ENCODE data around the gene JUN. TPM values are rescaled to one million over a fixed set of nuclear protein-coding genes. Genes with fewer than 3 reads are reported as not detected.

Gene JUN
- total and polyA plus RNA-seq, 2 donors (not counting 1 experiment from before 2014, with no cell fraction given), result 94.4 to 4,074 TPM

- Mint-ChIP-seq H3K9me3 (ENCODE audit: insufficient read depth) (no peaks in the 10 kb centered on the region), H3K27ac (no peak overlapping the region), H3K27me3 (no peaks in the 10 kb centered on the region), H3K4me3 (peak overlapping the region; percentile 43), H3K4me1 (peaks cover 24% of the 10 kb centered on the region)
- Histone ChIP-seq H3K9me3 (ENCODE audit: control extremely low read depth in 1 of 3, control insufficient read depth in 2 of 3, insufficient read depth in 1 of 3, low read length in 2 of 3) (no peaks in the 10 kb centered on the region), H3K4me3 (ENCODE audit: control extremely low read depth in 1 of 5, extremely low read depth in 1 of 5, insufficient read depth in 1 of 5, low read depth in 2 of 5, low read length in 4 of 5) (peak overlapping the region in 3 of 5 experiments; percentile 98 to 99 (median 99)), H3K9ac (ENCODE audit: low read length) (peak overlapping the region; percentile 100), H3K4me1 (ENCODE audit: control insufficient read depth in 2 of 2, insufficient read depth in 2 of 2, low read length in 2 of 2) (peaks cover 12 to 23% of the 10 kb centered on the region in 2 donors), H3K27me3 (replicated peaks in 1 of 4; ENCODE audit: control extremely low read depth in 1 of 4, control insufficient read depth in 3 of 4, insufficient read depth in 4 of 4, low read length in 3 of 4) (no peaks in the 10 kb centered on the region), H4K20me1 (ENCODE audit: control insufficient read depth, insufficient read depth, low read length, poor library complexity, severe bottlenecking) (peaks cover 26% of the 10 kb centered on the region), H3K36me3 (replicated peaks in 1 of 2; ENCODE audit: control extremely low read depth in 1 of 2, control insufficient read depth in 1 of 2, extremely low read depth in 1 of 2, insufficient read depth in 2 of 2, low read length in 1 of 2) (no peaks in the 10 kb centered on the region), H3K79me2 (ENCODE audit: control insufficient read depth, insufficient read depth, low read length) (peaks cover 10% of the 10 kb centered on the region), H3K27ac (ENCODE audit: low read length in 2 of 2) (no peak overlapping the region), H3K4me2 (replicated peaks; ENCODE audit: low read depth, low read length, poor library complexity, severe bottlenecking) (peak overlapping the region; percentile 95), H2AFZ (ENCODE audit: insufficient read depth, low read depth, low read length, poor library complexity, severe bottlenecking) (no peak overlapping the region)
- DNase-seq, result peak; percentile 57
- POLR2A ChIA-PET, result no interaction called here
- TF ChIP-seq EZH2 (IDR thresholded peaks at IDR 0.05; ENCODE audit: borderline replicate concordance, insufficient read depth, low read depth, low read length, poor library complexity, severe bottlenecking), result no peak
- no peak for TF ChIP-seq CTCF (IDR thresholded peaks at IDR 0.05)
- WGBS (ENCODE audit: insufficient coverage), result no CpG with 5 or more reads among the region's 2 CpGs
- CTCF ChIA-PET, result interaction anchor here (1.0 to 7.0 kb wide), 6 partner anchors 13 to 918 kb away, joined by 3 to 69 read pairs (median 6); no protein-coding TSS in a partner anchor
- intact Hi-C loops (cut with micrococcal nuclease), result loop anchor here (5.0 kb wide), 1 partner anchor 79 kb away; the partner anchor contains the start of gene MYSM1
- ATAC-seq (ENCODE audit: low read depth), result no peak
These were observed 2.9 kb downstream of the JUN start for GRCh38 chr1:58780836-58781452.

- no peak overlapping the region for H3K9ac ChIP-seq (ENCODE audit: low read length)
- H3K4me1 ChIP-seq (ENCODE audit: control insufficient read depth in 2 of 2, insufficient read depth in 2 of 2, low read length in 2 of 2), result peaks cover 7 to 18% of the 10 kb centered on the region in 2 donors
- no peaks in the 10 kb centered on the region for H3K36me3 ChIP-seq (replicated peaks in 1 of 2; ENCODE audit: control extremely low read depth in 1 of 2, control insufficient read depth in 1 of 2, extremely low read depth in 1 of 2, insufficient read depth in 2 of 2, low read length in 1 of 2)
- H3K9me3 ChIP-seq (ENCODE audit: control extremely low read depth in 1 of 3, control insufficient read depth in 2 of 3, insufficient read depth in 1 of 3, low read length in 2 of 3), result no peaks in the 10 kb centered on the region
- no peak overlapping the region for H3K4me3 ChIP-seq (ENCODE audit: control extremely low read depth in 1 of 5, extremely low read depth in 1 of 5, insufficient read depth in 1 of 5, low read depth in 2 of 5, low read length in 4 of 5)
- H3K4me1 Mint-ChIP-seq, result peaks cover 20% of the 10 kb centered on the region
- ChIA-PET POLR2A (no interaction called here), CTCF (interaction anchor here (1.2 to 7.0 kb wide), 3 partner anchors 61 to 919 kb away, joined by 3 to 69 read pairs (median 21); no protein-coding TSS in a partner anchor)
- intact Hi-C loops (cut with micrococcal nuclease), result loop anchor here (5.0 kb wide), 1 partner anchor 78 kb away; the partner anchor contains the start of gene MYSM1
- H3K27ac ChIP-seq (ENCODE audit: low read length in 2 of 2), result no peak overlapping the region
- ATAC-seq (ENCODE audit: low read depth) (no peak), DNase-seq (peak; percentile 18)
- no peaks in the 10 kb centered on the region for H3K27me3 ChIP-seq (replicated peaks in 1 of 4; ENCODE audit: control extremely low read depth in 1 of 4, control insufficient read depth in 3 of 4, insufficient read depth in 4 of 4, low read length in 3 of 4)
- no peak for TF ChIP-seq CTCF (IDR thresholded peaks at IDR 0.05)
- no peak for TF ChIP-seq EZH2 (IDR thresholded peaks at IDR 0.05; ENCODE audit: borderline replicate concordance, insufficient read depth, low read depth, low read length, poor library complexity, severe bottlenecking)
- H3K27me3 Mint-ChIP-seq, result no peaks in the 10 kb centered on the region
- no peak overlapping the region for H2AFZ ChIP-seq (ENCODE audit: insufficient read depth, low read depth, low read length, poor library complexity, severe bottlenecking)
- H3K4me3 Mint-ChIP-seq, result no peak overlapping the region
- peaks cover 10% of the 10 kb centered on the region for H3K79me2 ChIP-seq (ENCODE audit: control insufficient read depth, insufficient read depth, low read length)
- H3K27ac Mint-ChIP-seq, result no peak overlapping the region
- no peak overlapping the region for H3K4me2 ChIP-seq (replicated peaks; ENCODE audit: low read depth, low read length, poor library complexity, severe bottlenecking)
- H4K20me1 ChIP-seq (ENCODE audit: control insufficient read depth, insufficient read depth, low read length, poor library complexity, severe bottlenecking), result peaks cover 26% of the 10 kb centered on the region
- no peaks in the 10 kb centered on the region for H3K9me3 Mint-ChIP-seq (ENCODE audit: insufficient read depth)
These were observed 3.4 kb downstream of the JUN start for GRCh38 chr1:58780411-58780810.
